WTC11 (cell line): ENCODE data around the gene ZNF724.

Experiments
- CREB1 ChIP-seq: sonication (generic); formaldehyde crosslinking; IDR thresholded peaks from 2 replicates; pipeline ENCODE4 v1.8.0; 2023; ENCODE audit warnings: mild to moderate bottlenecking, missing genetic modification reagents
- CTCF ChIP-seq: fragments of 200-600 bp; IDR thresholded peaks from 2 replicates; pipeline ENCODE4 v1.8.0; 2022; ENCODE audit warnings: antibody characterized with exemption
- JUN ChIP-seq: sonication (generic); formaldehyde crosslinking; IDR thresholded peaks from 2 replicates; pipeline ENCODE4 v1.8.0; 2023; ENCODE audit warnings: mild to moderate bottlenecking, missing genetic modification reagents
- TEAD1 ChIP-seq: sonication (generic); formaldehyde crosslinking; IDR thresholded peaks from 2 replicates; pipeline ENCODE4 v1.8.0; 2022; ENCODE audit warnings: mild to moderate bottlenecking, missing genetic modification reagents
- ZNF317 ChIP-seq: sonication (generic); formaldehyde crosslinking; IDR thresholded peaks from 2 replicates; pipeline ENCODE4 v1.8.1; 2023; ENCODE audit warnings: low read depth, mild to moderate bottlenecking, moderate library complexity, missing genetic modification reagents, borderline replicate concordance
- TF ChIP-seq, protein P1 (sequence below): sonication (generic); formaldehyde crosslinking; IDR thresholded peaks from 2 replicates; pipeline ENCODE4 v1.8.1; 2023; ENCODE audit warnings: mild to moderate bottlenecking, missing genetic modification reagents, moderate library complexity

DNA sequence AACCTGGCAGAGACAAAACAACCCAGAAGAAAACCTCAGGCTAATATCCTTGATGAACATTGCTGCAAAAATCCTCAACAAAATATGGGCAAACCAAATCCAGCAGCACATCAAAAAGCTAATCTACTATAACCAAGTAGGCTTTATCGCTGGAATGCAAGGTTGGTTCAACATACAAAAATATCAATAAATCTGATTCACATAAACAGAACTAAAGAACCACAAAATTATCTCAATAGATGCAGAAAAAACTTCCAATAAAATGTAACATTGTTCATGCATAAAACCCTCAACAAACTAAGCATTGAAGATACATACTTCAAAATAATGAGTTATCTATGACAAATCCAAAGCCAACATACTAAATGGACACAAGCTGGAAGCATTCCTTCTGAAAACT is 8.8 kb downstream of the ZNF724 start:
- TF ChIP-seq TEAD1 (CRISPR knock-in tag) (no peak), JUN (CRISPR knock-in tag) (no peak), ZNF317 (no peak), CREB1 (CRISPR knock-in tag) (no peak), CTCF (no peak)
- TF ChIP-seq, protein P1, sequence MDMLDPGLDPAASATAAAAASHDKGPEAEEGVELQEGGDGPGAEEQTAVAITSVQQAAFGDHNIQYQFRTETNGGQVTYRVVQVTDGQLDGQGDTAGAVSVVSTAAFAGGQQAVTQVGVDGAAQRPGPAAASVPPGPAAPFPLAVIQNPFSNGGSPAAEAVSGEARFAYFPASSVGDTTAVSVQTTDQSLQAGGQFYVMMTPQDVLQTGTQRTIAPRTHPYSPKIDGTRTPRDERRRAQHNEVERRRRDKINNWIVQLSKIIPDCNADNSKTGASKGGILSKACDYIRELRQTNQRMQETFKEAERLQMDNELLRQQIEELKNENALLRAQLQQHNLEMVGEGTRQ (CRISPR knock-in tag), result no peak
